Measurements from ENCODE around the gene LARP1B. TPM values are rescaled to one million over a fixed set of nuclear protein-coding genes. Genes with fewer than 3 reads are reported as not detected.
"Not testable (repeated sequence)": the region's sequence is repeated elsewhere in the genome, so short reads cannot be mapped to it uniquely, and the experiment has no call there.

LARP1B gene
- total and polyA plus RNA-seq, 9 of the 15 experiments (the other 6 are each of a cell fraction or from before 2014, with no cell fraction given): 19.2 to 59.7 (median 37.9) TPM

DNA sequence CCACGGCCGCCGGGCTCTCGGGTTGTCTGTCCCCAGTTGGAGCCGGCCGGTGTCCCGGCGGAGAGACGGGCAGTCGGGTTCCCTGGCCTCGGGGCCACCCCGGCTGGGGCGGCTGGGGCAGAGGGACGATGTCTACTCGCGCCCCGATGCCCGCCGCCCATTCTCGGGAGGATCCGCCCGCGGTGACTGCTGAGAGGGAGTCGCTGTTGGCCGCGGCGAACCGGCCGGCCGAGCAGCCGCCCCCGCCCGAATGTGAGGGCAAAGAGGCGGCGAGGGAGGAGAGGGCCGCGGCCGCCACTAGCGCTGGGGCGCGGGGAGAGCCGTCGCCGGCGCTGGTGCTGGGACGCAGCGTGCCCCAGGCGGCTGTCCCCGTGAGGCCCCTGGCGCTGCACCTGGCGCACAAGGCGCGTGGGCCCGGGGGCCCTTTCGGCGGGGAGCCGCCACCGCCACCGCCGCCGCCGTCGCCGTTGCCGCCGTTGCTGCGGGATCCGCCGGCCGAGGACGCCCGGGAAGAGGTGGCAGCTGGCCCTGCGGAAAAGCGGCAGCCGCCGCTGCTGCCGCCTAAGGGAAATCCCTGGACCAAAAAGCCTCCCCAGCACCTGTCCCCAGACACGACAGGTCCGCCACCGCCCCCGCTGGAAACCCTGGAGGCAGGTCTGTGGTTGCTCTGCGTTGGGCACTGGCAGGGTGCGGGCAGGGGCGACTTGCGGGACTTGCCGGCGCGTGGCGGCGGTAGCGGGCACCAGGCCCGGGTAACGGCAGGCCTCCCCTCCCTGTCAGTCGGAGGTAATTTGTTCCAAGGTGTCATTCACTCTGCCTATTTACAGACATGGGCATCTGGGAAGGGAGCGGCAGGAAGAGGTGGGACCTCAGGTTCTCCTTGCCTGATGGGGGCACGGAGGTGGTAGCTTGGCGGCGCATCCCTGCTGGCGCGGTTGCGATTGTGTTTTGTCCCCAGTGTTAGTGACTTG lies 739 bp downstream of the LARP1B start (continued):
- TF ChIP-seq CXXC5 (CRISPR knock-in tag; IDR thresholded peaks at IDR 0.05) (no peak; the same call in 1 of the 2 replicates), EWSR1 (IDR thresholded peaks at IDR 0.05; ENCODE audit: borderline replicate concordance, low read depth, partially characterized antibody) (no peak), RFX5 (IDR thresholded peaks at IDR 0.05; ENCODE audit: low read depth, low read length) (no peak), ZNF140 (CRISPR knock-in tag; IDR thresholded peaks at IDR 0.05) (no peak), SP1 (CRISPR knock-in tag; IDR thresholded peaks at IDR 0.05) (no peak), FOXA3 (CRISPR knock-in tag; conservative IDR thresholded peaks at IDR 0.05 in 1 of 2, IDR thresholded peaks at IDR 0.05 in 1 of 2) (no peak), CTBP1 (IDR thresholded peaks at IDR 0.05; ENCODE audit: borderline replicate concordance) (peak; percentile 26; the same call in 1 of the 2 replicates), RHOXF2B (CRISPR knock-in tag; conservative IDR thresholded peaks at IDR 0.05) (no peak), NR3C1 (CRISPR knock-in tag; IDR thresholded peaks at IDR 0.05) (no peak)
- TF ChIP-seq, protein P1, sequence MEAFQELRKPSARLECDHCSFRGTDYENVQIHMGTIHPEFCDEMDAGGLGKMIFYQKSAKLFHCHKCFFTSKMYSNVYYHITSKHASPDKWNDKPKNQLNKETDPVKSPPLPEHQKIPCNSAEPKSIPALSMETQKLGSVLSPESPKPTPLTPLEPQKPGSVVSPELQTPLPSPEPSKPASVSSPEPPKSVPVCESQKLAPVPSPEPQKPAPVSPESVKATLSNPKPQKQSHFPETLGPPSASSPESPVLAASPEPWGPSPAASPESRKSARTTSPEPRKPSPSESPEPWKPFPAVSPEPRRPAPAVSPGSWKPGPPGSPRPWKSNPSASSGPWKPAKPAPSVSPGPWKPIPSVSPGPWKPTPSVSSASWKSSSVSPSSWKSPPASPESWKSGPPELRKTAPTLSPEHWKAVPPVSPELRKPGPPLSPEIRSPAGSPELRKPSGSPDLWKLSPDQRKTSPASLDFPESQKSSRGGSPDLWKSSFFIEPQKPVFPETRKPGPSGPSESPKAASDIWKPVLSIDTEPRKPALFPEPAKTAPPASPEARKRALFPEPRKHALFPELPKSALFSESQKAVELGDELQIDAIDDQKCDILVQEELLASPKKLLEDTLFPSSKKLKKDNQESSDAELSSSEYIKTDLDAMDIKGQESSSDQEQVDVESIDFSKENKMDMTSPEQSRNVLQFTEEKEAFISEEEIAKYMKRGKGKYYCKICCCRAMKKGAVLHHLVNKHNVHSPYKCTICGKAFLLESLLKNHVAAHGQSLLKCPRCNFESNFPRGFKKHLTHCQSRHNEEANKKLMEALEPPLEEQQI (IDR thresholded peaks at IDR 0.05): no peak
- TF ChIP-seq, protein P2, sequence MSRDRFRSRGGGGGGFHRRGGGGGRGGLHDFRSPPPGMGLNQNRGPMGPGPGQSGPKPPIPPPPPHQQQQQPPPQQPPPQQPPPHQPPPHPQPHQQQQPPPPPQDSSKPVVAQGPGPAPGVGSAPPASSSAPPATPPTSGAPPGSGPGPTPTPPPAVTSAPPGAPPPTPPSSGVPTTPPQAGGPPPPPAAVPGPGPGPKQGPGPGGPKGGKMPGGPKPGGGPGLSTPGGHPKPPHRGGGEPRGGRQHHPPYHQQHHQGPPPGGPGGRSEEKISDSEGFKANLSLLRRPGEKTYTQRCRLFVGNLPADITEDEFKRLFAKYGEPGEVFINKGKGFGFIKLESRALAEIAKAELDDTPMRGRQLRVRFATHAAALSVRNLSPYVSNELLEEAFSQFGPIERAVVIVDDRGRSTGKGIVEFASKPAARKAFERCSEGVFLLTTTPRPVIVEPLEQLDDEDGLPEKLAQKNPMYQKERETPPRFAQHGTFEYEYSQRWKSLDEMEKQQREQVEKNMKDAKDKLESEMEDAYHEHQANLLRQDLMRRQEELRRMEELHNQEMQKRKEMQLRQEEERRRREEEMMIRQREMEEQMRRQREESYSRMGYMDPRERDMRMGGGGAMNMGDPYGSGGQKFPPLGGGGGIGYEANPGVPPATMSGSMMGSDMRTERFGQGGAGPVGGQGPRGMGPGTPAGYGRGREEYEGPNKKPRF (IDR thresholded peaks at IDR 0.05; ENCODE audit: low read depth, low read length): no peak
- TF ChIP-seq, protein P3, sequence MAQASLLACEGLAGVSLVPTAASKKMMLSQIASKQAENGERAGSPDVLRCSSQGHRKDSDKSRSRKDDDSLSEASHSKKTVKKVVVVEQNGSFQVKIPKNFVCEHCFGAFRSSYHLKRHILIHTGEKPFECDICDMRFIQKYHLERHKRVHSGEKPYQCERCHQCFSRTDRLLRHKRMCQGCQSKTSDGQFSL (CRISPR knock-in tag; IDR thresholded peaks at IDR 0.05): 0 out of 2 replicates have a peak, but pooled peaks have one; percentile 30
- TF ChIP-seq, protein P3 (tag; IDR thresholded peaks at IDR 0.05): no peak

DNA sequence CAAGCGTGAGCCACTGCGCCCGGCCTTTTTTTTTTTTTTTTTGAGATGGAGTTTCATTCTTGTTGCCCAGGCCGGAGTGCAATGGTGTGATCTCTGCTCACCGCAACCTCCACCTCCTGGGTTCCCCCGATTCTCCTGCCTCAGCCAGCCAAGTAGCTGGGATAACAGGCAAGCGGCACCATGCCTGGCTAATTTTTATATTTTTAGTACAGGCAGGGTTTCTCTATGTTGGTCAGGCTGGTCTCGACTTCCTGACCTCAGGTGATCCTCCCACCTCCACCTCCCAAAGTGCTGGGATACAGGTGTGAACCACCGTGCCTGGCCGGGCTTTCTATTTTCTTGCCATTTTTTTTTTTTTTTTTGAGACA lies 5.3 kb downstream of the LARP1B start:
- H3K79me2 ChIP-seq (ENCODE audit: control insufficient read depth, insufficient read depth, low read length): peaks cover 91% of the 10 kb centered on the region
- intact Hi-C loops (cut with micrococcal nuclease): loop anchor here (10.0 kb wide), 2 partner anchors 182 to 218 kb away; partner anchors contain the start of genes PGRMC2 and PLK4
- CTCF ChIA-PET (ENCODE audit: low intra/inter-chr PET ratio): not testable (repeated sequence)

More for the DNA sequence above, 5.3 kb downstream of the LARP1B start:
- H3K4me3 ChIP-seq; H3K4me2 ChIP-seq (ENCODE audit: insufficient read depth, low read length); H3K27ac ChIP-seq (ENCODE audit: extremely low read depth, low read depth, low read length); ATAC-seq; BruUV-seq (replicated peaks); H3K27me3 ChIP-seq (ENCODE audit: control insufficient read depth in 2 of 2, insufficient read depth in 2 of 2, low read length in 2 of 2); H3K9ac ChIP-seq (ENCODE audit: insufficient read depth in 1 of 2, low read depth in 2 of 2, low read length in 2 of 2); DNase-seq (ENCODE audit: extremely low read depth in 1 of 4, low spot score in 3 of 4); in situ Hi-C loops (cut with MboI); H3K9me3 ChIP-seq (replicated peaks; ENCODE audit: control insufficient read depth, insufficient read depth, low read depth, low read length); H3K9me1 ChIP-seq (ENCODE audit: control insufficient read depth, insufficient read depth, low read length); H3K36me3 ChIP-seq (ENCODE audit: control insufficient read depth, insufficient read depth, low read length); H4K20me1 ChIP-seq (replicated peaks; ENCODE audit: control insufficient read depth, insufficient read depth, low read length); FAIRE-seq; H2AFZ ChIP-seq (ENCODE audit: low read depth, low read length): not testable (repeated sequence)
- POLR2A ChIA-PET: interaction anchor here (0.5 kb wide), 1 partner anchor 122 kb away, joined by 3 read pairs; no protein-coding TSS in a partner anchor
- H3K4me1 ChIP-seq (replicated peaks in 1 of 2; ENCODE audit: control insufficient read depth in 2 of 2, insufficient read depth in 2 of 2, low read length in 2 of 2): peaks cover 0 to 19% of the 10 kb centered on the region in 2 experiments; a peak in 3 of 5 replicates
- 100% methylated on average over 6 of the region's 10 CpGs for WGBS (ENCODE audit: insufficient coverage, low coverage, missing lambda C conversion rate)
